ENCODE results near the gene ZFHX3.

ZFHX3 gene

GRCh38 chr16:73033271-73033998, 14.5 kb downstream of the ZFHX3 start:
- no peak for DNase-seq (ENCODE audit: extremely low read depth, low read depth)
- no peak for TF ChIP-seq CTCF (IDR thresholded peaks at IDR 0.05; ENCODE audit: low read depth, low read length)

- no peak for TF ChIP-seq CTCF (IDR thresholded peaks at IDR 0.05; ENCODE audit: low read depth, low read length)
- no peak for DNase-seq (ENCODE audit: extremely low read depth, low read depth)
Measured at GRCh38 chr16:73032541-73033270, 15.2 kb downstream of the ZFHX3 start.

- no peak for DNase-seq (ENCODE audit: extremely low read depth, low read depth)
- TF ChIP-seq CTCF (IDR thresholded peaks at IDR 0.05; ENCODE audit: low read depth, low read length): no peak
Measured at GRCh38 chr16:73031984-73032383, 15.9 kb downstream of the ZFHX3 start.

GRCh38 chr16:73031155-73031866, 16.6 kb downstream of the ZFHX3 start:
- peak; percentile 46 for TF ChIP-seq CTCF (IDR thresholded peaks at IDR 0.05; ENCODE audit: low read depth, low read length)
- peak; percentile 75 for DNase-seq (ENCODE audit: extremely low read depth, low read depth)

GRCh38 chr16:73028721-73029361, 19.1 kb downstream of the ZFHX3 start:
- no peak for TF ChIP-seq CTCF (IDR thresholded peaks at IDR 0.05; ENCODE audit: low read depth, low read length)
- no peak for DNase-seq (ENCODE audit: extremely low read depth, low read depth)

GRCh38 chr16:73028263-73028662, 19.7 kb downstream of the ZFHX3 start:
- no peak for DNase-seq (ENCODE audit: extremely low read depth, low read depth)
- TF ChIP-seq CTCF (IDR thresholded peaks at IDR 0.05; ENCODE audit: low read depth, low read length): no peak

Data from AG09319 (cell line).